ENCODE data around the gene IMMP2L. TPM values are rescaled to one million over a fixed set of nuclear protein-coding genes. Genes with fewer than 3 reads are reported as not detected.

The IMMP2L gene
- total and polyA plus RNA-seq, 2 of the 8 experiments (the other 6 are each of a cell fraction or from before 2014, with no cell fraction given): 2.3 to 10.1 TPM

DNA sequence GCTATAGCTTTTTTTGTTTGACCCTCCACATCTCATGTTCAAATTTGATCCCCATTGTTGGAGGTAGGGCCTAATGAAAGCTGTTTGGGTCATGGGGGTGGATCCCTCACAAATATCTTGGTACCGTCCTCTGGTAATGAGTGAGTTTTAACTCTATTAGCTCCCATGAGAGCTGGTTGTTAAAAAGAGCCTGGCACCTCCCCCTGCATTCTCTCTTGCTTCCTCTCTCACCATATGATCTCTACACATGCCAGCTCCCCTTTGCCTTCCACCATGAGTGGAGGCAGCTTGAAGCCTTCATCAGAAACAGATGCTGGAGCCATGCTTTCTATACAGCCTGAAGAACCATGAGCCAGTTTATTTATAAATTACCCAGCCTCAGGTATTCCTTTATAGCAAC is 43.0 kb upstream of the IMMP2L start:
- H3K27me3 ChIP-seq (replicated peaks in 1 of 4; ENCODE audit: control insufficient read depth in 3 of 4, extremely low read depth in 1 of 4, insufficient read depth in 3 of 4, low read length in 3 of 4): no peaks in the 10 kb centered on the region
- POLR2A ChIA-PET (ENCODE audit: partially characterized antibody): no interaction called here
- no peak overlapping the region for H2BK120ac ChIP-seq (replicated peaks; ENCODE audit: low read depth, low read length)
- no peak overlapping the region for H2BK12ac ChIP-seq (ENCODE audit: low read depth, low read length)
- H4K91ac ChIP-seq (replicated peaks; ENCODE audit: insufficient read length, low read length): no peak overlapping the region
- H4K8ac ChIP-seq (ENCODE audit: extremely low read depth, insufficient read depth, low read length): no peak overlapping the region
- no peak overlapping the region for H2AK5ac ChIP-seq (ENCODE audit: low read depth, low read length)
- no peaks in the 10 kb centered on the region for H3K23me2 ChIP-seq (ENCODE audit: low read depth, low read length)
- no peak overlapping the region for H2BK5ac ChIP-seq (ENCODE audit: low read depth, low read length)
- no peak overlapping the region for H2AFZ ChIP-seq (ENCODE audit: low read length)
- 71% methylated on average over 1 of the region's 1 CpG; no CpG with 5 or more reads in 1 of the 2 experiments for WGBS, 2 experiments (ENCODE audit: extremely low coverage in 1 of 2, insufficient coverage in 1 of 2, insufficient read length in 1 of 2, insufficient replicate concordance in 2 of 2, low coverage in 1 of 2, low lambda C conversion rate in 2 of 2, missing lambda C conversion rate in 1 of 2)
- DNase-seq (ENCODE audit: low read depth in 1 of 2, low spot score in 2 of 2) (no peak), FAIRE-seq (no peak)
- H3K14ac ChIP-seq (ENCODE audit: insufficient read length): no peak overlapping the region
- no peaks in the 10 kb centered on the region for H3K4me1 ChIP-seq (replicated peaks in 1 of 4; ENCODE audit: control insufficient read depth in 3 of 4, insufficient read depth in 4 of 4, low read length in 3 of 4)
- CTCF ChIA-PET (ENCODE audit: partially characterized antibody): no interaction called here
- no peak overlapping the region for H3K23ac ChIP-seq (ENCODE audit: insufficient read length)
- no peak overlapping the region for H3K4ac ChIP-seq (replicated peaks; ENCODE audit: insufficient read length, low read depth, low read length)
- no peak overlapping the region for H3K27ac ChIP-seq (ENCODE audit: low read depth, low read length)
- peaks cover 5 to 9% of the 10 kb centered on the region in 2 experiments; a peak in 2 of 4 replicates for H3K9me3 ChIP-seq (ENCODE audit: insufficient read depth in 2 of 2, low read depth in 1 of 2, low read length in 1 of 2)
- no peak overlapping the region for H3K18ac ChIP-seq (ENCODE audit: extremely low read depth, low read length)
- H3K79me2 ChIP-seq (ENCODE audit: control insufficient read depth in 1 of 2, insufficient read depth in 2 of 2, low read length in 2 of 2): no peaks in the 10 kb centered on the region
- H3K56ac ChIP-seq (replicated peaks; ENCODE audit: insufficient read length, low read depth, low read length): no peak overlapping the region
- H2BK15ac ChIP-seq (ENCODE audit: low read length): no peak overlapping the region
- H3K79me1 ChIP-seq (ENCODE audit: low read depth, low read length): no peaks in the 10 kb centered on the region
- no peak overlapping the region for H2BK20ac ChIP-seq (ENCODE audit: low read length)
- peaks cover 0 to 6% (median 0%) of the 10 kb centered on the region in 4 experiments; a peak in 1 of 8 replicates for H3K36me3 ChIP-seq (ENCODE audit: control insufficient read depth in 2 of 4, insufficient read depth in 4 of 4, low read length in 3 of 4)
- H3K4me2 ChIP-seq (ENCODE audit: insufficient read depth in 1 of 2, low read depth in 2 of 2, low read length in 2 of 2): no peak overlapping the region
- no peaks in the 10 kb centered on the region for H4K20me1 ChIP-seq (replicated peaks in 1 of 2; ENCODE audit: control insufficient read depth in 1 of 2, insufficient read depth in 2 of 2, low read length in 2 of 2)
- H4K5ac ChIP-seq (ENCODE audit: insufficient read length, low read depth, low read length): no peak overlapping the region
- H3K9ac ChIP-seq (replicated peaks in 1 of 4; ENCODE audit: extremely low read depth in 1 of 4, low read depth in 3 of 4, low read length in 3 of 4): no peak overlapping the region
- H3K4me3 ChIP-seq (ENCODE audit: extremely low read depth in 1 of 4, insufficient read depth in 2 of 4, low read depth in 3 of 4, low read length in 4 of 4): no peak overlapping the region
- TF ChIP-seq CHD2 (IDR thresholded peaks at IDR 0.05; ENCODE audit: low read length): no peak
- TF ChIP-seq, protein P1, sequence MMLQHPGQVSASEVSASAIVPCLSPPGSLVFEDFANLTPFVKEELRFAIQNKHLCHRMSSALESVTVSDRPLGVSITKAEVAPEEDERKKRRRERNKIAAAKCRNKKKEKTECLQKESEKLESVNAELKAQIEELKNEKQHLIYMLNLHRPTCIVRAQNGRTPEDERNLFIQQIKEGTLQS (IDR thresholded peaks at IDR 0.05; ENCODE audit: insufficient read depth, low read depth, low read length): no peak
- TF ChIP-seq SP4 (IDR thresholded peaks at IDR 0.05; ENCODE audit: low read length): no peak
- TF ChIP-seq JUND (IDR thresholded peaks at IDR 0.05; ENCODE audit: low read length): no peak
- no peak for TF ChIP-seq KDM5A (IDR thresholded peaks at IDR 0.05; ENCODE audit: low read length)

Data from H1 (cell line).